Measurements from ENCODE around the gene PVRIG.

DNA sequence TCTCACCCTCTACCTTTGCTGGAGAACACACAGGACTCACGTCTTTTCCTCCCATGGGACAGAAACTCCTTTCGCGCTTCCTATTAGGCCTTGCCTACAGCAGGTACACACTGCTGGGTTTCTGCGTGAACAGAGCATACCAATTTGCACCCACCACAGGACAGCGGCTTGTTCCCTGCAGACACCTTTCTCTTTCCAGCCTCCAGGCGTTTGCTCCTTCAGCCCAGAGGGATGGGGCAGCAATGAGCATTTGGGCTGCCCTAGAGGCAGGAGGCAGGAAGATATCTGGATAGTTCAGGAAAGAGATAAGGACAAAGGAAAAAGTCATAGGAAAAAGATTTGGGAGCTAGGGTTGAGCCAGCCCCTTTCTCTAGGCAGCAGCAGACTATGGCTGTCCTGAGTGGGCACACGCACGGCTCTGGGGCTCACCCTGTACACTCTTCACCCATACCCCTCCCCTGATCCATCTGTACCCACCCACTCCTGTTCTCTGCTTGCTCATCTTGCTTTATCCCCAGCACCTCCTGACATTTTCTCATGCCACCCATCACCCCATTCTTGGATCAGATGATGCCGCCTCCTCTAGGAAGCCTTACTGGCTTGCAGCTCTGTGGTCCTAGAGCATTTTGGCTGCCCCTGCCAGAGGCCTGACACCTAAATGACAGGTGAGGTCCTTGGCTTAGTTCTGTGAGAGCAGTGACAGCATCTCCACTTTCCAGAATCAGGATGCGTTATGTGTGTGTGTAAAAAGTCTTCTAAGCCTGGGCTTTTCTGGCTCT lies 47.0 kb downstream of the PVRIG start:
- TF ChIP-seq POLR2A (IDR thresholded peaks at IDR 0.05; ENCODE audit: low read length) (no peak), GATA1 (IDR thresholded peaks at IDR 0.05; ENCODE audit: low read depth, low read length) (no peak)
